ENCODE measurements around the gene MATN1. TPM values are rescaled to one million over a fixed set of nuclear protein-coding genes. Genes with fewer than 3 reads are reported as not detected.

MATN1 gene
- polyA plus RNA-seq, 1 donor from 2014 or later = 0.22 TPM

DNA sequence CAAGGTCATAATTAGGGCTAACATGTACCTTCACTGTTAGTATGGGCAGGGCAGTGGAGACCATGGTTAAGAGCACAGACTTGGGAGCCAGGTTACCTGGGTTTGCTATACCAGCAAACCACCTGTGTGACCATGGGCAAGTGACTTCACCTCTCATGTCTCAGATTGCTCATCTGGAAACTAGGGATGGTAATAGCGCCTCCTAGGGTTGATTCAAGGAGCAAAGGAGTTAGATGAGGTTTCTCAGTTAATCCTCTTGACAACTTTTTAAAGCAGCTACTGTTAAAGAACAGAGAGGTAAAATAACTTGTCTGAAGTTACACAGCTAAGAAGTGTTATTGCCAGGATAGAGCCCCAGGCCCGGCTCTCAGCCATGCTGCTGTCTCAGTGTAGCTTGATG, 790 bp upstream of the MATN1 start:
- no peaks in the 10 kb centered on the region for H3K27me3 ChIP-seq (ENCODE audit: insufficient read depth, low read depth, low read length)
- no peaks in the 10 kb centered on the region for H3F3A ChIP-seq (ENCODE audit: insufficient read depth, low read length, poor library complexity, severe bottlenecking)
- H3K9ac ChIP-seq (ENCODE audit: low read length) = no peak overlapping the region
- no peaks in the 10 kb centered on the region for H4K20me1 ChIP-seq (ENCODE audit: insufficient read depth)
- H3K79me2 ChIP-seq (replicated peaks; ENCODE audit: insufficient read depth, low read length) = no peaks in the 10 kb centered on the region
- TF ChIP-seq TAF1 (IDR thresholded peaks at IDR 0.05; ENCODE audit: low read depth) (no peak), MXI1 (conservative IDR thresholded peaks at IDR 0.05; ENCODE audit: poor library complexity, severe bottlenecking) (no peak), EZH2 (IDR thresholded peaks at IDR 0.05; ENCODE audit: borderline replicate concordance, insufficient read depth, low read length, poor library complexity, severe bottlenecking) (no peak), POLR2AphosphoS5 (IDR thresholded peaks at IDR 0.05) (no peak), RAD21 (conservative IDR thresholded peaks at IDR 0.05) (no peak), EP300 (conservative IDR thresholded peaks at IDR 0.05; ENCODE audit: poor library complexity, severe bottlenecking) (no peak), SMC3 (conservative IDR thresholded peaks at IDR 0.05; ENCODE audit: poor library complexity) (no peak)
- TF ChIP-seq, protein P1, sequence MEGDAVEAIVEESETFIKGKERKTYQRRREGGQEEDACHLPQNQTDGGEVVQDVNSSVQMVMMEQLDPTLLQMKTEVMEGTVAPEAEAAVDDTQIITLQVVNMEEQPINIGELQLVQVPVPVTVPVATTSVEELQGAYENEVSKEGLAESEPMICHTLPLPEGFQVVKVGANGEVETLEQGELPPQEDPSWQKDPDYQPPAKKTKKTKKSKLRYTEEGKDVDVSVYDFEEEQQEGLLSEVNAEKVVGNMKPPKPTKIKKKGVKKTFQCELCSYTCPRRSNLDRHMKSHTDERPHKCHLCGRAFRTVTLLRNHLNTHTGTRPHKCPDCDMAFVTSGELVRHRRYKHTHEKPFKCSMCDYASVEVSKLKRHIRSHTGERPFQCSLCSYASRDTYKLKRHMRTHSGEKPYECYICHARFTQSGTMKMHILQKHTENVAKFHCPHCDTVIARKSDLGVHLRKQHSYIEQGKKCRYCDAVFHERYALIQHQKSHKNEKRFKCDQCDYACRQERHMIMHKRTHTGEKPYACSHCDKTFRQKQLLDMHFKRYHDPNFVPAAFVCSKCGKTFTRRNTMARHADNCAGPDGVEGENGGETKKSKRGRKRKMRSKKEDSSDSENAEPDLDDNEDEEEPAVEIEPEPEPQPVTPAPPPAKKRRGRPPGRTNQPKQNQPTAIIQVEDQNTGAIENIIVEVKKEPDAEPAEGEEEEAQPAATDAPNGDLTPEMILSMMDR (IDR thresholded peaks at IDR 0.05; ENCODE audit: poor library complexity, severe bottlenecking) = no peak
- TF ChIP-seq, protein P2, sequence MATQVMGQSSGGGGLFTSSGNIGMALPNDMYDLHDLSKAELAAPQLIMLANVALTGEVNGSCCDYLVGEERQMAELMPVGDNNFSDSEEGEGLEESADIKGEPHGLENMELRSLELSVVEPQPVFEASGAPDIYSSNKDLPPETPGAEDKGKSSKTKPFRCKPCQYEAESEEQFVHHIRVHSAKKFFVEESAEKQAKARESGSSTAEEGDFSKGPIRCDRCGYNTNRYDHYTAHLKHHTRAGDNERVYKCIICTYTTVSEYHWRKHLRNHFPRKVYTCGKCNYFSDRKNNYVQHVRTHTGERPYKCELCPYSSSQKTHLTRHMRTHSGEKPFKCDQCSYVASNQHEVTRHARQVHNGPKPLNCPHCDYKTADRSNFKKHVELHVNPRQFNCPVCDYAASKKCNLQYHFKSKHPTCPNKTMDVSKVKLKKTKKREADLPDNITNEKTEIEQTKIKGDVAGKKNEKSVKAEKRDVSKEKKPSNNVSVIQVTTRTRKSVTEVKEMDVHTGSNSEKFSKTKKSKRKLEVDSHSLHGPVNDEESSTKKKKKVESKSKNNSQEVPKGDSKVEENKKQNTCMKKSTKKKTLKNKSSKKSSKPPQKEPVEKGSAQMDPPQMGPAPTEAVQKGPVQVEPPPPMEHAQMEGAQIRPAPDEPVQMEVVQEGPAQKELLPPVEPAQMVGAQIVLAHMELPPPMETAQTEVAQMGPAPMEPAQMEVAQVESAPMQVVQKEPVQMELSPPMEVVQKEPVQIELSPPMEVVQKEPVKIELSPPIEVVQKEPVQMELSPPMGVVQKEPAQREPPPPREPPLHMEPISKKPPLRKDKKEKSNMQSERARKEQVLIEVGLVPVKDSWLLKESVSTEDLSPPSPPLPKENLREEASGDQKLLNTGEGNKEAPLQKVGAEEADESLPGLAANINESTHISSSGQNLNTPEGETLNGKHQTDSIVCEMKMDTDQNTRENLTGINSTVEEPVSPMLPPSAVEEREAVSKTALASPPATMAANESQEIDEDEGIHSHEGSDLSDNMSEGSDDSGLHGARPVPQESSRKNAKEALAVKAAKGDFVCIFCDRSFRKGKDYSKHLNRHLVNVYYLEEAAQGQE (IDR thresholded peaks at IDR 0.05; ENCODE audit: borderline replicate concordance) = no peak
- no peak overlapping the region for H3K27ac ChIP-seq (ENCODE audit: low read length)
- no peak overlapping the region for H3K4me2 ChIP-seq (ENCODE audit: low read length)
- no peaks in the 10 kb centered on the region for H3K36me3 ChIP-seq (ENCODE audit: insufficient read depth, low read length)
- H2AFZ ChIP-seq (ENCODE audit: low read depth, low read length) = no peak overlapping the region
- no peaks in the 10 kb centered on the region for H3K9me2 ChIP-seq (ENCODE audit: insufficient read depth, low read length)
- H3K9me3 ChIP-seq (ENCODE audit: low read length) = no peaks in the 10 kb centered on the region
- H3K4me3 ChIP-seq (ENCODE audit: low read length) = no peak overlapping the region

DNA sequence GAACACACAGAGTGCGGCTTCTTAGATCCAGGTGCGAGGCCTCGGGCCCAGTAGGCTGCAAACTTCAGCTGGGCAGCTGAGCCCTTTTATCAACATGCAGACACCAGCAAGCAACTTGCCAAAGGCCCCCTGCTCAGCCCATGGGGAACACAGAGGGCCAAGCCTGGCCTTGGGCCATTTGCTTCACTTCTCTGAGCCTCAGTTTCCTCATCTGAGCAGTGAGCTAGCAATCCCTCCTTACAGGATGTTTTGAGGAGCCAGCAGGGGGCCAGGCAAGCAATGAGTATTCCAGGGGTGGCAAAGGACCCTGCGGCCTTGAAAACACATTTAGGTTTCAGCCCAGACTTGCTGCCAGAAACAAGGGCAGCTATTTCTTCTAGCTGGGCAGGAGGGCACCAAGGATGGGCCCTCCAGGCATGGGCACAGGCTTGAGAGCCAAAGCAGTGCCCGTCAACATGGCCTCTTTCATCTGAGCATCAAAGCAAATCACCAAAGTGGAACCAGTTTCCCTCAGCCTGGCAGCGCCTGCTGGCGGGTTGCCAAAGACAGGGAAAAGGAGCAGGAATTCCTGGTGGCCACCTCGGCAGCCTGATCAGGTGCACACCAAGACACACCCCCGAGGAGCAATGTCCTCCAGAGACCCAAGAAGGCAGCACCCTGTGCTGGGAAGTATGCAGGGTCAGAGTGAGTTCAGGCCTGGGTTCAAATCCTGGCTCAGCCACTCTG, 1.4 kb downstream of the MATN1 start:
- Histone ChIP-seq H3K27ac (ENCODE audit: low read length) (no peak overlapping the region), H3K27me3 (ENCODE audit: insufficient read depth, low read depth, low read length) (no peaks in the 10 kb centered on the region), H4K20me1 (ENCODE audit: insufficient read depth) (no peaks in the 10 kb centered on the region), H3K4me3 (ENCODE audit: low read length) (no peak overlapping the region), H3K9me3 (ENCODE audit: low read length) (no peaks in the 10 kb centered on the region), H3K79me2 (replicated peaks; ENCODE audit: insufficient read depth, low read length) (no peaks in the 10 kb centered on the region), H3K9me2 (ENCODE audit: insufficient read depth, low read length) (no peaks in the 10 kb centered on the region), H3K36me3 (ENCODE audit: insufficient read depth, low read length) (no peaks in the 10 kb centered on the region), H3F3A (ENCODE audit: insufficient read depth, low read length, poor library complexity, severe bottlenecking) (no peaks in the 10 kb centered on the region), H3K4me2 (ENCODE audit: low read length) (no peak overlapping the region), H2AFZ (ENCODE audit: low read depth, low read length) (no peak overlapping the region), H3K9ac (ENCODE audit: low read length) (no peak overlapping the region)
- TF ChIP-seq EZH2 (IDR thresholded peaks at IDR 0.05; ENCODE audit: borderline replicate concordance, insufficient read depth, low read length, poor library complexity, severe bottlenecking) (no peak), TAF1 (IDR thresholded peaks at IDR 0.05; ENCODE audit: low read depth) (no peak)
- TF ChIP-seq, protein P1 (IDR thresholded peaks at IDR 0.05; ENCODE audit: poor library complexity, severe bottlenecking) = no peak

Data from neural cell (in vitro differentiated cells).